GM21786 (cell line): ENCODE results near the gene SYCE3.
A peak's percentile ranks its signal among the peaks of the same experiment; 100 is the strongest.
"Not testable (repeated sequence)": the region's sequence is repeated elsewhere in the genome, so short reads cannot be mapped to it uniquely, and the experiment has no call there.

Experiments used
- ATAC-seq: cut with Tn5 transposase; IDR thresholded peaks from one replicate; pipeline ENCODE4 v1.9.1; 2021; ENCODE audit not compliant: unreplicated experiment

The SYCE3 gene

GRCh38 chr22:50522806-50523438, 39.8 kb downstream of the SYCE3 start:
- ATAC-seq: no peak

GRCh38 chr22:50522208-50522805, 40.4 kb downstream of the SYCE3 start:
- ATAC-seq: no peak

GRCh38 chr22:50521710-50522109, 41.0 kb downstream of the SYCE3 start:
- no peak for ATAC-seq

GRCh38 chr22:50520826-50521453, 41.8 kb downstream of the SYCE3 start:
- ATAC-seq: no peak

- ATAC-seq: not testable (repeated sequence)
Measured at GRCh38 chr22:50520184-50520583, 42.5 kb downstream of the SYCE3 start.

GRCh38 chr22:50519151-50519550, 43.6 kb downstream of the SYCE3 start:
- no peak for ATAC-seq

- ATAC-seq: no peak
Measured at GRCh38 chr22:50518606-50519005, 44.1 kb downstream of the SYCE3 start.

- no peak for ATAC-seq
Measured at GRCh38 chr22:50517495-50518260, 45.0 kb downstream of the SYCE3 start.

- ATAC-seq: no peak
Measured at GRCh38 chr22:50516891-50517290, 45.8 kb downstream of the SYCE3 start.

GRCh38 chr22:50516068-50516467, 46.7 kb downstream of the SYCE3 start:
- no peak for ATAC-seq

GRCh38 chr22:50513175-50513574, 49.5 kb downstream of the SYCE3 start:
- no peak for ATAC-seq

- ATAC-seq: no peak
Measured at GRCh38 chr22:50508897-50509296, 53.8 kb downstream of the SYCE3 start.

GRCh38 chr22:50507991-50508884, 54.5 kb downstream of the SYCE3 start, which contains the start of gene NCAPH2:
Gene NCAPH2, plus strand, starts transcription at chr22:50508224. Its CDS starts 114 bp downstream, at chr22:50508338.
- ATAC-seq: peak; percentile 73

GRCh38 chr22:50507421-50507990, 55.2 kb downstream of the SYCE3 start, which contains the start of gene LMF2:
Gene LMF2, minus strand, starts transcription at chr22:50507702. Its CDS starts 27 bp downstream, at chr22:50507675.
- ATAC-seq: peak; percentile 45

GRCh38 chr22:50506611-50507420, 55.9 kb downstream of the SYCE3 start:
- no peak for ATAC-seq

GRCh38 chr22:50505776-50506610, 56.7 kb downstream of the SYCE3 start:
- no peak for ATAC-seq

- no peak for ATAC-seq
Measured at GRCh38 chr22:50505276-50505775, 57.4 kb downstream of the SYCE3 start.
